GM12892 (cell line): ENCODE data around the gene ANO9.

Experiments used
- POLR2A ChIP-seq: IDR thresholded peaks from 2 replicates; pipeline ENCODE4 v1.6.1; 2011; ENCODE audit warnings: low read depth, low read length, control low read depth
- POLR2AphosphoS5 ChIP-seq: IDR thresholded peaks from 2 replicates; pipeline ENCODE4 v1.6.1; 2011; ENCODE audit warnings: low read depth, low read length, control low read depth
- TAF1 ChIP-seq: IDR thresholded peaks from 2 replicates; pipeline ENCODE4 v1.6.1; 2011; ENCODE audit warnings: low read depth, mild to moderate bottlenecking, control low read depth, low read length, borderline replicate concordance

- TF ChIP-seq POLR2A = no peak
- TF ChIP-seq POLR2AphosphoS5 = no peak
- TF ChIP-seq TAF1 = no peak
Measured at GRCh38 chr11:445765-446588, 4.2 kb upstream of the ANO9 start.
